Upper lobe of left lung (tissue), 4 donors: ENCODE measurements around the gene MOV10L1.

Experiments
- POLR2A ChIP-seq, 4 donors: fragments of 450-650 bp; IDR thresholded peaks; one replicate each; pipeline ENCODE4 v1.5.1; 2016 to 2017; ENCODE audit warnings: antibody characterized with exemption in 4 of 4, mild to moderate bottlenecking in 2 of 4
- POLR2AphosphoS5 ChIP-seq, 2 donors: sonication (generic); formaldehyde crosslinking; IDR thresholded peaks; one replicate each; pipeline ENCODE4 v1.5.1; 2017; ENCODE audit warnings: antibody characterized with exemption in 2 of 2
- TF ChIP-seq, protein P1 (sequence below), 6 experiments: fragments of 450-650 bp in 4 of 6; fragments of 200-600 bp in 2 of 6; sonication (generic) in 2 of 6; IDR thresholded peaks; one replicate each; pipeline ENCODE4 v1.5.1; 2016 to 2019; ENCODE audit warnings: antibody characterized with exemption in 6 of 6

DNA sequence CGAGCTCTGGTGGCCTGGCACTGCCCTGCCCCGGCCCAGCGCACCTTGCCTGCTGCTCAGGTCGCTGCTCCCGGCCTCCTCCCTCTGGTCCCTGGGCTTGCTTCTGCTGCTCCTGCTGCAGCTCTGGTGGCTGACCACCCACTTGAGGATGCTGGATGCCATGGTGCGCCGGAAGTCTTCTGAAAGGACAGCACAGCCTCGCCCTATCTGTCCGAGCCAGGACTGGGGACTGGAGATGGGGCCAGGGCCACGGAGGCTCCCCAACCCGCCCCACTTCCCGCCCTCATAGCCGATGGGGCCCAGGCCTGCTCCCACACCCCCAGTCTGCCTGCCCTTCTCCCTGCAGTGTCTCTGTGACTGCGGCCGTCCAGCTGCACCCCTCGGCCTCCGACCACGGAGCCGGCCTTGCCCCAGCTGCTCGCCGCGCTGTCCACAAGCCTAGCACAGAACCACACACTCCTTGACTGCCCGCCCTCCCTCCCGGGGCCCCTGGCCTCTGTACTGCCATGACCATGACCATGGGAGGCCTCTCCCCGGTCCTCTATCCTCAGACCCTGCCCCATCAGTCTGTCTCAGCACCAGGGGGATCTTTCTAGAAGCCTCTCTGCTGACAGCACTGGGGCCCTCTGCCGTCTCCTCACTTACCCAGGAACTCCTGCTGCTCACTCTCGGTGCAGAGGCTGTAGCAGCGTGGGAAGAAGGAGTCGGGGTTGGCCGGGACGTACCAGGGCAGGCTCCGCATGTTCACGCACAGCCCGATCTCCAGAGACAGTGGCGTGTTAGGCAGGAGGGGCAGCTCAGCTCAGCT, 44.4 kb upstream of the MOV10L1 start:
- TF ChIP-seq, protein P1, sequence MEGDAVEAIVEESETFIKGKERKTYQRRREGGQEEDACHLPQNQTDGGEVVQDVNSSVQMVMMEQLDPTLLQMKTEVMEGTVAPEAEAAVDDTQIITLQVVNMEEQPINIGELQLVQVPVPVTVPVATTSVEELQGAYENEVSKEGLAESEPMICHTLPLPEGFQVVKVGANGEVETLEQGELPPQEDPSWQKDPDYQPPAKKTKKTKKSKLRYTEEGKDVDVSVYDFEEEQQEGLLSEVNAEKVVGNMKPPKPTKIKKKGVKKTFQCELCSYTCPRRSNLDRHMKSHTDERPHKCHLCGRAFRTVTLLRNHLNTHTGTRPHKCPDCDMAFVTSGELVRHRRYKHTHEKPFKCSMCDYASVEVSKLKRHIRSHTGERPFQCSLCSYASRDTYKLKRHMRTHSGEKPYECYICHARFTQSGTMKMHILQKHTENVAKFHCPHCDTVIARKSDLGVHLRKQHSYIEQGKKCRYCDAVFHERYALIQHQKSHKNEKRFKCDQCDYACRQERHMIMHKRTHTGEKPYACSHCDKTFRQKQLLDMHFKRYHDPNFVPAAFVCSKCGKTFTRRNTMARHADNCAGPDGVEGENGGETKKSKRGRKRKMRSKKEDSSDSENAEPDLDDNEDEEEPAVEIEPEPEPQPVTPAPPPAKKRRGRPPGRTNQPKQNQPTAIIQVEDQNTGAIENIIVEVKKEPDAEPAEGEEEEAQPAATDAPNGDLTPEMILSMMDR (IDR thresholded peaks at IDR 0.05): no peak
- TF ChIP-seq POLR2AphosphoS5 (IDR thresholded peaks at IDR 0.05) (no peak), POLR2A (IDR thresholded peaks at IDR 0.05) (no peak)
